ENCODE results near the gene MTX2. TPM values are rescaled to one million over a fixed set of nuclear protein-coding genes. Genes with fewer than 3 reads are reported as not detected.

MTX2 gene
- total RNA-seq, 1 experiment from 2014 or later = 28.7 TPM

- no peak for TF ChIP-seq SIN3A (IDR thresholded peaks at IDR 0.05; ENCODE audit: borderline replicate concordance, insufficient read depth, low read depth, low read length)
- TF ChIP-seq REST (IDR thresholded peaks at IDR 0.05; ENCODE audit: insufficient read depth in 1 of 2, low read depth in 2 of 2, low read length in 1 of 2) = no peak
- no peak for TF ChIP-seq CTCF (IDR thresholded peaks at IDR 0.05)
- TF ChIP-seq POLR2AphosphoS5 (IDR thresholded peaks at IDR 0.05; ENCODE audit: low read depth, low read length) = no peak
- no peak for TF ChIP-seq TCF7L2 (IDR thresholded peaks at IDR 0.05; ENCODE audit: low read depth, low read length)
- Histone ChIP-seq H3K4me1 (ENCODE audit: control insufficient read depth, insufficient read depth, low read length) (no peaks in the 10 kb centered on the region), H3K36me3 (ENCODE audit: control insufficient read depth, insufficient read depth, low read length) (no peaks in the 10 kb centered on the region), H3K27ac (ENCODE audit: low read length) (no peak overlapping the region), H3K4me3 (ENCODE audit: low read depth in 2 of 2, low read length in 2 of 2) (no peak overlapping the region), H3K9me3 (ENCODE audit: control insufficient read depth, insufficient read depth, low read depth, low read length) (no peaks in the 10 kb centered on the region), H3K27me3 (ENCODE audit: control insufficient read depth, insufficient read depth, low read length) (no peaks in the 10 kb centered on the region)
- intact Hi-C loops (cut with micrococcal nuclease; ENCODE audit: unreplicated experiment) (no loop called here), in situ Hi-C loops (cut with HindIII; ENCODE audit: low pct_unique_long_range_greater_than_20kb, low sequenced_read_pairs) (no loop called here)
- ChIA-PET CTCF (no interaction called here), POLR2A (no interaction called here)
- no peak for DNase-seq (ENCODE audit: low read depth, low spot score)
- no peak for ATAC-seq
- BruUV-seq (replicated peaks) = no TSS peak
These were observed 9.7 kb downstream of the MTX2 start for GRCh38 chr2:176278927-176279326.

GRCh38 chr2:176280156-176280555 is 10.9 kb downstream of the MTX2 start:
- intact Hi-C loops (cut with micrococcal nuclease; ENCODE audit: unreplicated experiment) = no loop called here
- ATAC-seq = no peak
- Histone ChIP-seq H3K9me3 (ENCODE audit: control insufficient read depth, insufficient read depth, low read depth, low read length) (no peaks in the 10 kb centered on the region), H3K4me1 (ENCODE audit: control insufficient read depth, insufficient read depth, low read length) (no peaks in the 10 kb centered on the region), H3K27me3 (ENCODE audit: control insufficient read depth, insufficient read depth, low read length) (no peaks in the 10 kb centered on the region), H3K27ac (ENCODE audit: low read length) (no peak overlapping the region), H3K4me3 (ENCODE audit: low read depth in 2 of 2, low read length in 2 of 2) (no peak overlapping the region), H3K36me3 (ENCODE audit: control insufficient read depth, insufficient read depth, low read length) (no peaks in the 10 kb centered on the region)
- BruUV-seq (replicated peaks) = no TSS peak
- TF ChIP-seq POLR2AphosphoS5 (IDR thresholded peaks at IDR 0.05; ENCODE audit: low read depth, low read length) (no peak), TCF7L2 (IDR thresholded peaks at IDR 0.05; ENCODE audit: low read depth, low read length) (no peak), CTCF (IDR thresholded peaks at IDR 0.05) (no peak), SIN3A (IDR thresholded peaks at IDR 0.05; ENCODE audit: borderline replicate concordance, insufficient read depth, low read depth, low read length) (no peak), REST (IDR thresholded peaks at IDR 0.05; ENCODE audit: insufficient read depth in 1 of 2, low read depth in 2 of 2, low read length in 1 of 2) (no peak)
- ChIA-PET CTCF (no interaction called here), POLR2A (no interaction called here)
- DNase-seq (ENCODE audit: low read depth, low spot score) = no peak
- in situ Hi-C loops (cut with HindIII; ENCODE audit: low pct_unique_long_range_greater_than_20kb, low sequenced_read_pairs) = no loop called here

Data from Panc1 (cell line).